Activated CD8-positive, alpha-beta memory T cell treated with anti-CD3 and anti-CD28 coated beads, Interleukin-2, amount 50 U/mL, for 24 hours (primary cell): ENCODE measurements around the gene SP100.
"Not testable (repeated sequence)": the region's sequence is repeated elsewhere in the genome, so short reads cannot be mapped to it uniquely, and the experiment has no call there.

Experiments used
- DNase-seq: peaks from one replicate; pipeline ENCODE4 v3.0.0-alpha.2; 2020; ENCODE audit errors: extremely low read depth

Gene SP100

GRCh38 chr2:230416061-230416721, at the start of gene SP100:
Gene SP100, plus strand, starts transcription at chr2:230416201. Its CDS starts 96 bp downstream, at chr2:230416297.
- DNase-seq: peak; percentile 48

DNA sequence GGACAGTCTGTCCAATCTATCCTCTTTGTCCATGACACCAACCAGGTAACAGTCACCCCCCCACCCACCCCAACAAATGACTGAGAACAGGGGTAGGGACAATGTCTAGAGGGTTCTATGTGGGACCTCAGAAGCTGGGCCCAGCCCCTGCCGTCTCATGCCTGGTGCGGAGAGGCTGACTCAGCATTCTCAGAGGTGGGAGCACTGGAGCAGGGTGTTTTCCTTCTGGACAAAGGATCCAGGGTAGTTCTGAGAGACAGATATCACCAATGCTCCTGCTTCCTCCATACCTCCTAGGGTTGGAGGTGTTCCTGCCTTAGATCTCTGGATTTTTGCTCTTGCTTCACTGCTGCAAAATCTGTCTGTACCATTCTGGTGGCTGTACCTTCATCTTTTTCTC, 33.9 kb upstream of the SP100 start:
- no peak for DNase-seq

DNA sequence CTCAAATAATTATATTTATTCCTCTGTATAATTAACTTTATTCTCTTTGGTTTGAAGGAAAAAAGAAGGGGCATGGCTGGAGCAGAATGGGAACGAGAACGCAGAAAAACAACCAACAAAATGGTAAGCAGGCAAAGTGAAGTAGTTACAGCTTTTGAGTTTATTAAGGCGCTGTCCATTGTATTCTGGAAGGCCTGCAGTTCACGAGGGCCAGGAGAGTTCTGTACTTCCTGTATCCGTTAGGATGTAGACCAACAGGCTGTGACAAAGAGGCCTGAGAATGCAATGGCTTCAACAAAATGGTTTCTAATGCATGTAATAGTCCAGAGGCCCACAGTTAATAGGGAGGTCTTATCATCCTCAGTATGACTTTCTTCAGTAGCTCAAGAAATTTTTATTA, 32.5 kb upstream of the SP100 start:
- DNase-seq: no peak

DNA sequence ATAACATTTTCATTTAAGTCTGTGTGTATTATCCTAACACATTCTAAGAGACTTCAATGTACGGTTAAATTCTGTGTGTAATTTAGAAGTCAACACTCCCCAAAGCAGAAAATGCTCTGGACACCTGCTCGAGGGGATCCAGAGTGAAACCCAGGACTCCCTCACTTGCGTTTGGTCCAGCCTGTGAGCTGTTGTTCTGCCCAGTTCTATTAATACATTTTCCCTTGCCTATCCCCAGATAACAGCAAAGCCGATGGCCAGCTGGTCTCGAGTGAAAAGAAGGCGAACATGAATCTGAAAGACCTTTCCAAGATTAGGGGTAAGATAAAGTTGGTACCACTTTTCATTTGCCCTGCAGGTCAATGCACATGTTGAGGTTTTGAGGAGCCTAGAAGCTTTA, 31.0 kb upstream of the SP100 start:
- no peak for DNase-seq

- no peak for DNase-seq
Measured at GRCh38 chr2:230394301-230394700, 21.7 kb upstream of the SP100 start.

DNA sequence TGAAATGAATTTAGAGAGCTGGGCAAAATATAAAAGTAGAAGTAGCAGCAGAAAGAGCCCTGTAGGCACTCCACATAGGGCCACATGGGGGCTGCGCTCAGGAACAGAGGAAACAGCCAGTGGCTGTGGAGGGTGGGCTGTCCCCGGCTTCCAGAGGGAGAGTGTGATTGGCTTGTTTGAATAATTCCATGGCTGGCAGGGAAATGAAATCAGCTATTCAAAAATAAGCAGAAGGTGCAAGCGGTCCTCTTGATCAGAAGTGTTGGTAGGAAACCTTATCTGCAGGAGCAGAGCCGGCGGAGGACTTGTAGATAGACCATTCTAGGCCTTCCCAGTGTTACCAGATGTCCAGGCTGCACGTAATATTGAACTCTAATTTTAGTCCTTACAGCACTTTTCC, 17.3 kb upstream of the SP100 start:
- DNase-seq: not testable (repeated sequence)

GRCh38 chr2:230400041-230400440, 16.0 kb upstream of the SP100 start:
- no peak for DNase-seq

GRCh38 chr2:230400454-230400853, 15.5 kb upstream of the SP100 start:
- DNase-seq: no peak

GRCh38 chr2:230401026-230401425, 15.0 kb upstream of the SP100 start:
- not testable (repeated sequence) for DNase-seq

- DNase-seq: no peak
Measured at GRCh38 chr2:230403746-230404145, 12.3 kb upstream of the SP100 start.

DNA sequence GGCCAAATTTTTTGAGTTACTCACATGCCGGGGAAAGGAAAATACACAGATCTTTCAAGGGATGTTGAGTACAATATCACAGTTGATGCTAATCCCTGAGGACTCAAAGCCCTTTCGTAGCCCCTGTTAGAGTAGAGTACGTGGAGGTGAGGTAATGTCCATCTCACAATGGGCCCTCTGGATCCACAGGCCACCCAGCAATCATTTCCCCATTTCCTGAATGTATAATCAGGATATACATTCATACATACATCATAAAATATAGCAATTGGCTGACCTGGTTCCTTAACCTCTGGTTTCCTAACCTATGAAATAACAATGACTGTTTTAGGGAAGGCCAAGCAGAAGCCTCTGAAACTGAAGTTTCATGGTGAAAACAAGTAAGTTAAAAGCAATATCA, 10.2 kb upstream of the SP100 start:
- no peak for DNase-seq

DNA sequence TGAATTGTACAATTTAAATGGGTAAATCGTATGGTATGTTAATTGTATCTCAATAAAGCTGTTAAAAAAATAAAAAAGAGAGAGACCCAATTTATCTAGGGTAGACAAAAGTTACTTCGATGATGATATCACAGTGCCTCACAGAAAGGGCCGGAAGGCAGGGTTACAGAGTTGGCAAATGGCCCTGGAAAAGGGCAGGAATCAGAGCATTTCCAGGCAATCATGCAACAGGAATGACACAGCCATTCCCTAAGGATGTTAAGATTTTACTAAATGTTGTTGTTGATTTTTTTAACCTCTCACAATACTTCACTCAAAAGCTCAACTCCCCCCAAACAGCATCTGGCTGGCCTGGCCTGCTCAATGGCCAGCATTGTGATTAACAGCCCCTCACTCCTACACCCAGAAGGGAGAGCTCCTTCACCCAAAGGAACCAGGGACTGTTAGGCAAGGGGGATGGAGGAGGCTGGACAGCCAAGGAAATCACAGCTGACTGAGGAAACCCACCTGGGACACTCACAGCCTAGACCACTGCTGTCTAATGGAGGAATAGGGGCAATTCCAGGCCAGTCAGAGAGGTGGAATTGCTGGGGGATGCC, 7.7 kb upstream of the SP100 start:
- no peak for DNase-seq

GRCh38 chr2:230409316-230409715, 6.7 kb upstream of the SP100 start:
- not testable (repeated sequence) for DNase-seq

DNA sequence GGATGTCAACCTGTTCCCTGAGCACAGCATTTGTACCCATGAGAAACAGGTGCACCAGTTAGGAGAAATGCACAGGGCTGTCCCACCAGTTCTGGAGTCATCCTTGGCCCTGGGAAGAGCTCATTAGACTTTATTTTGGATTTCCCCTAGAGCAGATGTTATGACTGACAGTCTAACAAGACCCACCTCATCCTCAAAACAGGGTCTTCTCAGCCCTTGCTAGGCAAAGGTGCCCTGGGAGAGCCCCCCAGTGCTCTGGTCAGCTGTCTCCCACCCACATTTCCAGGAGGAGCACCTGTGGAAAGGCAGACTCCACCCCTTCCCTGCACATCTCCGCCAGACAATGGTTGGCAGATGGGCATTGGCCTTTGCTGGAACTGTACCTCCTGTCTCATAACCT, 5.7 kb upstream of the SP100 start:
- DNase-seq: no peak

- DNase-seq: no peak
Measured at GRCh38 chr2:230410861-230411569, 5.0 kb upstream of the SP100 start.

DNA sequence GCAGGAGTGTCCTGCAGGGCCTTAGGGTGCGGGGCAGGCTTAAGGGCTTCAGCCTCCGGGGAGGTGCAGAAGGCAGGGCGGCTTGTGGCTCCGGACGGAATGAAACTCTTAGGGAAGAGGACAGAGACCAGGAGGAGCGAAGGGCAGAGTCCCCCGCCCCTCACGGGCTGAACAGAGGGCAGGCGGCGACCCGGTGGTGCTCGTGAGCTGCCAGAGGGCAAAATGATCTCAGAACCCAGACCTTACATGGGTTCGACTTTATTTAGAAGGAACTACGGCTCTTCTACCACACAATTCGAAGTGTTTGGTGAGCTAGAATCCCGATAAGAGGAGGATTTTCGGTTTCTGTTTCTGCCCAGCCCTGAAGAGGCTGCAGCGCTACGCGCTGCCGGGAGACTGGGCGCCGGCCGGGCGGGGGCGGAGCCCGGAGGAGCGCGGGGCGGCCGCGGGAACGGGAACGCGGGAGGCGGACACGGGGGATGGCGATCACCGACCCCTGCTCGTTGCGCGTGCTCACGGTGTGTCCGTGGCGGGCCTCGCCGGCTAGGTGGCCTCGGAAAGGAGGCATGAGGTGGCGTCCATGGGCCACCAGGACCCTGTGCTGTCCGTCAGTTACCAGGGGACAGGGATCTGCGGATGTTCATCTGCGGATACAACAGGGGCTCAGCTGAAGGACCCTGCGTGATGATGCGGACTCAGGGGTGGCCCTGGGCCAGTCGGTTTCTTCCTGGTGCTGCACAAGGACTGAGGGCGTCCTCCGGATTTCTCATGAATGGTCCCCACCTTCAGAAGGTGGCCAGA, 4.2 kb upstream of the SP100 start:
- no peak for DNase-seq

- DNase-seq: no peak
Measured at GRCh38 chr2:230412371-230412711, 3.7 kb upstream of the SP100 start.

DNA sequence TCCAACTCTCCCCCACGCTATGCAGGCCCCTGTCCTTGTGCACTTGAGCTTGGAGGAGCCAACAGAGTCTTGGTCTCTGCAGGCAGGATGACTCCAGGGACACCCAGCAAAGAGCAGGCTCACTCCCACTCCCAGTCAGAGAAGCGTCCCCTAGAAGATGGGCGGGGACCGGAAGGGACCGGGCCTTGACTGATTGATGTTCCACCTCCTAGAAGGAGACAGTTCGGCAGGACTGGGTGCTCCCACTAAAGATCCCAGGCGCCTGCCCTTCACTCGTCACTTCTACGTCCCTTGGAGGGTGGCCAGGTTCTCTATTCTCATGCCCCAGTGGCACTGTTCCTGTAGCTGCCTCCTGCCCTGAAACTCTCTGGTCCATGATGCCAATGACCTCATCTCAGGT, 3.2 kb upstream of the SP100 start:
- no peak for DNase-seq

DNA sequence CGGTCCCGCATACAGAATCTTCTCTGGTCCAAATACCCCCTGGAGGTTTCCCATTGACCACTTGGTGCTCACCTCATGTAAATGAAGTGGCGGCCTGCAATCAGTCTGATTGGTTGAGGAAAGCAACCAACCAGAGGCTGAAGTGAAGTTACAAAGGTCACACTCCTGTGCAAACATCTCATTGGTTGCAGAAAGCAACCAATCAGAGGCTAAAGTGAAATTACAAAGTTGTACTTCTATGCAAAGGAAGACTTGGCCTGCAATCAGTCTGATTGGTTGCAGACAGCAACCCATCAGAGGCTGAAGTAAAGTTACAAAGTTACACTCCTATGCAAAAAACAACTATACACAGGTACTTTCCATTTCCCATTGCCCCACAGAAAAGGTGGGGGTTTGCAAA, 2.5 kb upstream of the SP100 start:
- no peak for DNase-seq

DNA sequence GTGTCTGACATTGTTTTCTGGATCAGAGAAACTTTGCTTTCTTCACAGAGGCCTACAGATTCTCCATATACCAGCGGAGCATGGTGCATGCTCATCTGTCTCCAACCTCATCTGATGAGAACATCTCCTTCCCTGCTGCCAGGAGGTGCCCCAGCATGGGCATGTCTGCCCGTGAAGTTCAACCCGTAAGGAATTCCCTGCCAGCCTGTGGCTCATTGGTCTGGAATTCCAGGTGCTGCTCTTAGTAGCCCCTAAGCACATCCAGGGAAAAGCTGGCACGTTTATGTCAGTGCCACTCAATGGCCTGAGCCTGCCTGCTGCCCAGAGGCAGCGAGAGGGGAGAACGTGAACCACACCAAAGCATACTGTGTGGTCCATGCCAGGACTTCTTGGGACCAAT, 1.7 kb upstream of the SP100 start:
- DNase-seq: no peak

- DNase-seq: no peak
Measured at GRCh38 chr2:230417436-230417835, 1.4 kb downstream of the SP100 start.

- no peak for DNase-seq
Measured at GRCh38 chr2:230418341-230419016, 2.5 kb downstream of the SP100 start.
